ENCODE data around the gene TRIM2.

DNA sequence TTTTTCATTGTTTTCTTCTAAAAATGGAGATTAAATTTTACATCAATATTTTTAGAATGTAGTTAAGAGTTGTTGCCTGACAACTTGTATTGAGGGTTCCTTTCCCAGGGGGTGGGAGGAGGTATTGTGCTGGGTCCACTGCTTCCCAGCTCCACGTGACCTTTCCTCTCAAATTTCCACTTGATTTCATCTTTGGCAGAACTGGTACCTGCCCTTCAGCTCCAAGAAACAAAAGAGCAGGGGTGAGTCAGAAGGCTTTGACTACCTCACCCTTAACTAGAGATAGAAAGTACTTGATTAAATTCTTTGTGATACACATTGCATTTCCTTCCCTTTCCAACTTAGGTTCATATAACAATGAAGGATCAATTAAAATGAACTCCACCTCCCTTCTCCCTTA lies 19.7 kb downstream of the TRIM2 start:
- TF ChIP-seq, protein P1, sequence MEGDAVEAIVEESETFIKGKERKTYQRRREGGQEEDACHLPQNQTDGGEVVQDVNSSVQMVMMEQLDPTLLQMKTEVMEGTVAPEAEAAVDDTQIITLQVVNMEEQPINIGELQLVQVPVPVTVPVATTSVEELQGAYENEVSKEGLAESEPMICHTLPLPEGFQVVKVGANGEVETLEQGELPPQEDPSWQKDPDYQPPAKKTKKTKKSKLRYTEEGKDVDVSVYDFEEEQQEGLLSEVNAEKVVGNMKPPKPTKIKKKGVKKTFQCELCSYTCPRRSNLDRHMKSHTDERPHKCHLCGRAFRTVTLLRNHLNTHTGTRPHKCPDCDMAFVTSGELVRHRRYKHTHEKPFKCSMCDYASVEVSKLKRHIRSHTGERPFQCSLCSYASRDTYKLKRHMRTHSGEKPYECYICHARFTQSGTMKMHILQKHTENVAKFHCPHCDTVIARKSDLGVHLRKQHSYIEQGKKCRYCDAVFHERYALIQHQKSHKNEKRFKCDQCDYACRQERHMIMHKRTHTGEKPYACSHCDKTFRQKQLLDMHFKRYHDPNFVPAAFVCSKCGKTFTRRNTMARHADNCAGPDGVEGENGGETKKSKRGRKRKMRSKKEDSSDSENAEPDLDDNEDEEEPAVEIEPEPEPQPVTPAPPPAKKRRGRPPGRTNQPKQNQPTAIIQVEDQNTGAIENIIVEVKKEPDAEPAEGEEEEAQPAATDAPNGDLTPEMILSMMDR (IDR thresholded peaks at IDR 0.05; ENCODE audit: insufficient read depth, low read depth, low read length), result no peak
- no peak for TF ChIP-seq EZH2 (IDR thresholded peaks at IDR 0.05; ENCODE audit: insufficient read depth, low read length)

Data from astrocyte (in vitro differentiated cells and primary cell).